NOMO-1 treated with DMSO at 0.1 percent for 48 hours (cell line): Measurements from ENCODE around the gene RNF7.
"Not testable (repeated sequence)": the region's sequence is repeated elsewhere in the genome, so short reads cannot be mapped to it uniquely, and the experiment has no call there.

Experiments
- DNase-seq: peaks from one replicate; lab custom pipeline; 2025; ENCODE audit not compliant: unreplicated experiment; lab: John Stamatoyannopoulos, UW

Gene RNF7

GRCh38 chr3:141735176-141735575 lies 2.9 kb upstream of the RNF7 start:
- no peak for DNase-seq

- no peak for DNase-seq
Measured at GRCh38 chr3:141735770-141736465, 2.2 kb upstream of the RNF7 start.

GRCh38 chr3:141737093-141737492 lies 1.0 kb upstream of the RNF7 start:
- DNase-seq, result peak; percentile 94

- DNase-seq, result no peak
Measured at GRCh38 chr3:141737678-141738021, 448 bp upstream of the RNF7 start.

- DNase-seq, result peak; percentile 80
Measured at GRCh38 chr3:141738891-141739363, 829 bp downstream of the RNF7 start.

- no peak for DNase-seq
Measured at GRCh38 chr3:141739731-141740130, 1.6 kb downstream of the RNF7 start.

GRCh38 chr3:141740349-141740748 lies 2.3 kb downstream of the RNF7 start:
- DNase-seq, result peak; percentile 29

- no peak for DNase-seq
Measured at GRCh38 chr3:141743305-141743704, 5.2 kb downstream of the RNF7 start.

- DNase-seq, result no peak
Measured at GRCh38 chr3:141746962-141747361, 8.9 kb downstream of the RNF7 start.

- DNase-seq, result no peak
Measured at GRCh38 chr3:141753399-141753798, 15.3 kb downstream of the RNF7 start.

- no peak for DNase-seq
Measured at GRCh38 chr3:141754032-141754431, 15.9 kb downstream of the RNF7 start.

- DNase-seq, result not testable (repeated sequence)
Measured at GRCh38 chr3:141762552-141762951, 24.5 kb downstream of the RNF7 start.

- no peak for DNase-seq
Measured at GRCh38 chr3:141763088-141763750, 25.1 kb downstream of the RNF7 start, which contains the start of gene GRK7. Gene GRK7, plus strand, starts transcription at chr3:141763408. Its CDS starts 14,877 bp downstream, at chr3:141778285.

- DNase-seq, result no peak
Measured at GRCh38 chr3:141764045-141764444, 25.9 kb downstream of the RNF7 start.

- no peak for DNase-seq
Measured at GRCh38 chr3:141764465-141764864, 26.4 kb downstream of the RNF7 start.

- peak; percentile 43 for DNase-seq
Measured at GRCh38 chr3:141764986-141765385, 26.9 kb downstream of the RNF7 start.

- DNase-seq, result peak; percentile 5
Measured at GRCh38 chr3:141767066-141767465, 29.0 kb downstream of the RNF7 start.

- DNase-seq, result no peak
Measured at GRCh38 chr3:141769221-141769894, 31.3 kb downstream of the RNF7 start.

- no peak for DNase-seq
Measured at GRCh38 chr3:141773676-141774075, 35.6 kb downstream of the RNF7 start.

- DNase-seq, result no peak
Measured at GRCh38 chr3:141776376-141776775, 38.3 kb downstream of the RNF7 start.

- DNase-seq, result no peak
Measured at GRCh38 chr3:141776885-141777284, 38.8 kb downstream of the RNF7 start.
